Globus pallidus (tissue), 1 donor: ENCODE results near the gene SHTN1.

Experiments used
- DNase-seq: peaks from one replicate; pipeline ENCODE4 v3.0.0-alpha.2; 2015; ENCODE audit warnings: low spot score

Gene SHTN1, protein sequence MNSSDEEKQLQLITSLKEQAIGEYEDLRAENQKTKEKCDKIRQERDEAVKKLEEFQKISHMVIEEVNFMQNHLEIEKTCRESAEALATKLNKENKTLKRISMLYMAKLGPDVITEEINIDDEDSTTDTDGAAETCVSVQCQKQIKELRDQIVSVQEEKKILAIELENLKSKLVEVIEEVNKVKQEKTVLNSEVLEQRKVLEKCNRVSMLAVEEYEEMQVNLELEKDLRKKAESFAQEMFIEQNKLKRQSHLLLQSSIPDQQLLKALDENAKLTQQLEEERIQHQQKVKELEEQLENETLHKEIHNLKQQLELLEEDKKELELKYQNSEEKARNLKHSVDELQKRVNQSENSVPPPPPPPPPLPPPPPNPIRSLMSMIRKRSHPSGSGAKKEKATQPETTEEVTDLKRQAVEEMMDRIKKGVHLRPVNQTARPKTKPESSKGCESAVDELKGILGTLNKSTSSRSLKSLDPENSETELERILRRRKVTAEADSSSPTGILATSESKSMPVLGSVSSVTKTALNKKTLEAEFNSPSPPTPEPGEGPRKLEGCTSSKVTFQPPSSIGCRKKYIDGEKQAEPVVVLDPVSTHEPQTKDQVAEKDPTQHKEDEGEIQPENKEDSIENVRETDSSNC

DNA sequence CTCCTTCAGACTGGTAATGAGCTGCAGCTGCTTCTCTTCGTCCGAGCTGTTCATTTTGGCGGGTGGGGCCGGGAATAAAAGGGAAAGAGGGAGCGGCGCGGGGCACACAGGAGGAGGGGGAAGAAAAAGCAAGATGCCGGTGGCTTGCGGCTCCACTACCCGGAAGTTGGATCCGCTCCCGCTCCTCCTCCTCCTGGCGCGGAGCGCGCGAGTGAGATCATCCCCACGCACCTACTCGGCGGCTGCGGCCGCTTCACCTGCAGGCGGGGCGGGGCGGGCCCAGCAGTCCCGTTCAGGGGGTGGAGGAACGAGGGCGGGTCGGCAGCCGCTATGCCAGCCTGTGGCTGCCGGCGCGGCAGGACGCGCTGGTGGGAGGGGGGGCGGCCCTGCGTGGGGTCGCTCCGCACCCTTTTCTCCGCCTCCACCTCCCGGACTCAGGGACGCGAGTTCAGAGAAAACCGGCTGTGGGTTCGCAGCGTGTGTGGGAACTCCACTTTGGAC is at the start of gene SHTN1:
Gene SHTN1, minus strand, starts transcription at position 162 of the 501 bp plus-strand sequence. Its CDS starts 108 bp downstream, at position 54.
- DNase-seq = peak; percentile 82

DNA sequence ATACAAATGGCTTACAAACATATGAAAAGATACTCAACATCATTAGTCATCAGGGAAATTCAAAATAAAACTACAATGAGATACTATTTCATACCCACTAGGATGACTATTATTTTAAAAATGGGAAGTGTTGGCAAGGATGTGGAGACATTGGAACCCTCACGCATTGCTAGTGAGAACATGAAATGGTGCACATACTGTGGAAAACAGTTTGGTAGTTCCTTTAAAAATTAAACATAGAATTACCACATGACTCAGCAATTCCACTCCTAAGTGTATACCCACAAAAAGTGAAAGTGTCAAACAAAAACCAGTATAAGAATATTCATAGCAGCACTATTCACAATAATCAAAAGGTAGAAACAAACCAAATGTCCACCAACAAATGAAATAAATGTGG is 48.5 kb upstream of the SHTN1 start:
- no peak for DNase-seq

DNA sequence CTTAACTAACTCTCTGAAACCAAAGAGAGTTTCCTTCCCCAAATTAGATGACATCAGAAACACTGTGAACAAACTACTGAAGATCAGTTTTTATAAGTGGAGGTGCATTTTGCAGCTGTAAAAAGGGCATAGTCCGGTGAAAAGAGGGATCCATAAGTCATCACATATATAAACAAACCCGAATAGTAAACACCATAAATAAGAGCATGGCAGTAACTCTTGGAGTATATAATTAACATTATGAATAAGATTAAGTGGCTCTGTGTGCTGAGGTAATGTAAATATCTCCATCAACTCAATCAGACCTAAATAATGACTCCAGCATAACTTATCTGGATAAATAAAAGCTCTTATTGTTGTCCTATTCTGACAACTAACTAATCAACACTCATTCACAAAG is 43.0 kb upstream of the SHTN1 start:
- no peak for DNase-seq

DNA sequence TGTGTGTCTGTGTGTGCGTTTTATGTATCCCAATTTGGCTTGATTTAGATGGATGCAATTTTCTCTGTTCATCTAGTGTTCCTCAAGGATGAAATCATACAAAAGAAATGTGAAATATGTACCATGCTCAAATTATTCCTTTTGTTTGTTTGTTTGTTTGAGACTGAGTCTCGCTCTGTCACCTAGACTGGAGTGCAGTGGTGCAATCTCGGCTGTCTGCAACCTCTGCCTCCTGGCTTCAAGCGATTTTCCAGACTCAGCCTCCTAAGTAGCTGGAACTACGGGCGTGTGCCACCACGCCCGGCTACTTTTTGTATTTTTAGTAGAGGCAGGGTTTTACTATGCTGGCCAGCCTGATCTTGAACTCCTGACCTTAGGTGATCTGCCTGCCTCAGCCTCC is 11.3 kb upstream of the SHTN1 start:
- DNase-seq = no peak

DNA sequence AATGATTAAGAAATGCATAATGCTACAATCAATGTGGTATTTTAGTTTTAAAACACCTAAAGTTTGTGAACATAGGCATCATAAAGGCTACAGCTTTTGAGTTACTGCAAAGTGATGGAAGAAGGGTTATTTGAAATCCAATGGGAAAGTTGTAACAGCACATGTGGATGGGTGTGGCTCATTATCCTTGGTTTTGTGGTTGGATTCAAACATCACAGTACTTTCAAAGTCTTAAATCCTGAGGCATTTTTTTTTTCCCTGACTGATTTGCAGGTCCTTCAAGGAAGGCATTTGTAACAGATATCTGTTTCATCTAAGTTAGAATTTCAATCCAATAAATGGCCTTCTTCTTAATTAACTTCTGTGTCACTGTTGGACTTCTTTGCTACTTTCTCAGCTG is 9.8 kb upstream of the SHTN1 start:
- DNase-seq = no peak

DNA sequence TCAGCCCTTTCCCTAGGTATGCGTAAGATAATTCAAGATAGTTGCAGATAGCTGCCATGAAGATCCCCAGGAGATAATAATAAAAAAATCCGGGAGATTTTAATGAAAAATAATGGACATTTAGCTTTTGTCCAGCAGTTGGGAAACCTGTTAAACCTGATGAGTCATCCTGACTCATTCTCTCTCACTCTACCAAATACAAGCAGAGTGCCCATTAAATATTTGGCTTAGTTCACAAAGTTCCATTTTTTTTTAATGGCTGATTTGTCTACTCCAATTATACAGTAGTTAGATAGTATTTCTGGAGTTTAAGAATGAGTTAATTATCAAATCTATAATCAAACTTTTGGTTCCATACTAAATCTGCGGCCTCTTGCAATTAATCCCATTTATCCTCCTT is 2.1 kb upstream of the SHTN1 start:
- no peak for DNase-seq

DNA sequence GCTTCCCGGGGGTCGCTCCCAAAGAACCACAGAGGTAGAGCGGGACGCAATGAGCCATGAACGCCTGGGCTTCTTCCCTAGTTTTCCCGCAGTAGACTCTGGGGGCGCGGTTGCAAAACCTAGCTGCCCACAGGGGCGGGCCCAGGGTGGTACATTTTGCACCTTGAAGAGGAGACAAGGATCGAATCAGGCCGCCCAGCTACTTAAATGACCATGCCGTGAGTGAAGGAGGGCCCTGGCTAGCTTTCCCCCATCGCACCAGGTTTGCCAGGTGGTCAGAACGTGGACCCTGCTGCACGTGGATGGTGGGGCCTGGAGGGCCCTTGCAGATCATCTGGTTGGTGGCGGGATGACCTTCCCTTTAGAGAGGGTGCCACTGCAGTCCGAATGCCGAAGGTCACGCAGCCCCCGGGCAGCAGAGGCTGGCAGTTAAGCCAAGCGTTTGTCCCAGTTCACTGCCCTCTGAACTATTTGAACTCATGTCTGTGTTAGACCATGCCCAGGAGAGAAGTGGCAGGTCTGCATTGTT is 604 bp upstream of the SHTN1 start:
- peak; percentile 73 for DNase-seq

DNA sequence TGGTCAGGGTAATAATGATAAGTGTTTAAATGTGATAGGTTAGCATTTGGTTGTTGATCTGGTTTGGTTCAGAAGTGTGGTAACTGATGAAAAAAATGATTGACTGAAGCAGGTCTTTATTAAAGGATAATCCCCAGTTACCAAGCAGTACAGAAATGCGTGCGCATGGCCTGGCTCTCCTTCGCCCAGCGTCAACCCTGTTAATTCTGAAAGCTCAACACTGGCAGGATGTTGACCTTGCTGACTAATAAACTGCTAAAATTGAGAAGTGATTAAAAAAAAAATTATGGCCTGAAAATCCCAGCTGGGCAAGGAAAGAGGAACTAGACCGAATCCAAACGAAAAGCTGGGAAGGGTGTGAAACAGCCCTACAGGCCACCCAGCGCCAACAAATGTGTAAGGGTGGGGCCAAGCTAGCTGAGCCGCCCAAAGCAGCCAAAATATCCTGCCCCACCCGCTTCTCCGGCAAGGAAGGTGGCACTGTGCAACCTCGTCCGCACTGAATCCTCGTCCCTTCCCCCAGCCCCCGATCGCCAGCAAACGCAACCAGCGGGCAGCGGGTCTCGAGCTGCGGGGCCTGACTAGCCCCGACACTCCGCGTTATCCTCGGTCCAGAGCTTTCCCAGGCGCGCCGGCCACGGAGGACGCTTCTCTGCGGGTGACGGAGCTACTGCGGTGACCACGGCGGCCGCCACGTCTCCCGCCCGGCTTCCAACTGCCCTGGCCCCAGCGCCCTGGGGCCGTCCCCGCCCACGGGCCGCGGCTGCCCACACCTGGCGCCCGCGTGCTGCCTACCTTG is 561 bp downstream of the SHTN1 start:
- DNase-seq = peak; percentile 58

DNA sequence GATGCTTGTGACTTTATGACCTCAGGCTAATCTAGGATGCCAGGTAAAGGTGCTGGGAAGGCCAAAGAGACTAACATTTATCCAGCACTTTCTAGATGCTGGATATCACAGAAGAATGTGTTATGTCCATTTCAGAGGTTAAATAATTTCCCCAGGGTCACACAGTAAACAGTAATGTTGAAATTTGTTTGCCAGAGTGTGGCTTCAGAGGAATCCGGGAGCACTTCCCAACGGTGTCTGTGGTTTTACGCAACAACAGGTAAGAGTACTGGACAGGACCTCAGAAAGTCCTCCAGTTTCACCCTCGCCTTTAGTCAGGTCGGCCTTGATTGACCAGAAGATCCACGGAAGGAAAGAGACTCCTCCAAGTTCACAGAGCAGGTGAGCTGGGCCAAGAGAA is 1.7 kb downstream of the SHTN1 start:
- DNase-seq = peak; percentile 42

DNA sequence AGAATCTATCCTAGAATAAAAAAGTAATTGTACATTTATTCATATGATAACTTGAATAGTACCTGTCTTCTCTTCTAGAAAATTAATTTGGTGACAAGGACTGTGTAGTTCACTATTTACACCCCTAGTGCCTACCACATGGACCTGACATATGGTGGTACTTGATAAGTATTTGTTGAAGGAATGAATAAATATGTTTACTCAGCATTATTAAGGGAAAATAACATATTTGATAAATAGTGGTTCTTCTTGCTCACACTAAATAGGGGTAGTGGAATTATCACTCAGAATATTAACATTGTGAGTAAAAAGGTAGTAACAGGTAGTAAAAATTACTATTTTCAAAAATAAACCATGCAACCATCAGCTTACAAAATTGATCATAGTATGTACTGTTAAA is 2.8 kb downstream of the SHTN1 start:
- DNase-seq = no peak

DNA sequence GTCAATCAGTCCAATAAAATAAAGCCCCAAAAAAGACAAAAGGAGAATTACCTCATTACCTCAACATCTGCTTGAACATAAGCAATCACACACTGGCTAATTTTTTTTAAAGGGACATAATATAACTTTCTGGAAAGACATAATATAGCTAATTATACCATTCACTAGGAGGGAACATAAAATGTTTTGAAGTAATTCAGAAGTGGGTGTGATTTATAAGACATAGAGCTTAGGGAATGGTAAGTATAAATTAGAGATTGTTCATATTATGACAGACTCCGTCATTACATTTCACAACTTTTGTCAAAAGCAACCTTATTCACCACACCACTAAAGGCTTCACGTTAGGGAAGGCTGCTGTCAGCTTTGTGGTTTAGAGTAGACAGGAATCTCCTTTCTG is 3.8 kb downstream of the SHTN1 start:
- DNase-seq = no peak

DNA sequence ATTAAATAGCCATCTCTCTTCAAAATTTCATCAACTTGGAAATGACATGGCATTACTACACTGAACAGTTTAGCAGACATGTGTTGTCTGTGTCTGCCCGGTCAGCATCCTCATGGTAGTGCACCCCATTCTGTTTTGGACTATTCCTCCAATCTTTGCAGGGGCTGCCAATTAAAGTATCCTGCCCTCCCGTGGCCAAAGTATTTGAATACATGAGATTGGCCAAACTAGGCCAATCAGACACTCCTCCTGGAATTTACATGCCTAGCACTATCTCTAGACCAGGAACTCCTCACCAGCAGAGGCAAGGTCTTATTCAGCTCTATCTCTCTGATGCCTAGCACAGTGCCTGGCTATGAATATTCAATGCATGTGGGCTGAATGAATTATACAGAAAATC is 4.4 kb downstream of the SHTN1 start:
- peak; percentile 81 for DNase-seq

DNA sequence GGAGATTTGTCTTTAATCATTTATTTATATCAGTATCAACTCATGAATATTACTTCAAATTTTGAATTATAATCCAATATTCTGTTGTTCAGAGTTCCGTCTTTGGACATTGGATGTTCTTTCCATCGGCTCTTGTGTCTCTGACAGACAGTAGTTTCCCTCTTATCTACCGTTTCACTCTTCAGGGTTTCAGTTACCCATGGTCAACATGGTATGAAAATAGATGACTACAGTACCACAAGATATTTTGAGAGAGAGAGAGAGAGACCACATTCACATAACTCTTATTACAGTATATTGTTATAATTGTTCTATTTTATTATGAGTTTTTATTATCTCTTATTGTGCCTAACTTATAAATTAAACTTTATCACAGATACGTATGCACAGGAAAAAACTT is 6.8 kb downstream of the SHTN1 start:
- DNase-seq = no peak

DNA sequence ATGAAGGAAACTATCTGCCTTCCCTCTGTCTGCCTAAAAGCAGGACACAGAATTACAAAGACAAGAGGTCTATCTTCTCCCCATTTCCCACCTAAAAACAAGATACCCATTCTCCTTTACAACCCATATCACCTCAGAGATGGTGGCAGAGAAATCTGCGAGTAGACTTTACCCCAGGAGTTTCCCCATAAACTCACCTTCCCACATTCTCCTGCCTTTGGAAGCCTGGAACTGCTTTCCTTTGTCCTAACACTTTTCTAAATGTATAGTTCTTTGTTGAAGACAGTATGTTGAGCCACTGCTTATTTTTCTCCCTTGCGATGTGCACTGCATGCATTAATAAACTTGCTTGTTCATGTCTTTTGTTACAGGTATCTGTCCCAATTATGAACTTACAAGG is 8.0 kb downstream of the SHTN1 start:
- DNase-seq = no peak

DNA sequence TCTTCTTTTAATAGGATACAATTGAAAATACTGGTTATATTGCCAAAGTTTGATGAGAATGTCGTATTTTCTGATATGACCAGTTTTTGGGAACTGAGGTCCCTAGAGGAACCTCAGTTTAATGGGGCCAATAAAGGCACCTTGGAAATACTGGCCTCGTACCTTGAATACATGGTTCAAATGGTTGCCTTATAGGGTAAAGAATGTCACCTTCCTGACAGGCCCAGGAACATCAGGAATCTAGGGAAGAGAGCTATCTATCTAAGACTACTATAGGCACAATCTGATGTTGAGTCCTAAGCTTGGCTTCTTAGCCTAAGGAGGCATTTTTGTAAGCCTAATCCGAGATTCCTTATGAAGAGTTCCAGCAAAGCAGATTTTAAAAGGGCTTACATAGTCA is 9.3 kb downstream of the SHTN1 start:
- no peak for DNase-seq

DNA sequence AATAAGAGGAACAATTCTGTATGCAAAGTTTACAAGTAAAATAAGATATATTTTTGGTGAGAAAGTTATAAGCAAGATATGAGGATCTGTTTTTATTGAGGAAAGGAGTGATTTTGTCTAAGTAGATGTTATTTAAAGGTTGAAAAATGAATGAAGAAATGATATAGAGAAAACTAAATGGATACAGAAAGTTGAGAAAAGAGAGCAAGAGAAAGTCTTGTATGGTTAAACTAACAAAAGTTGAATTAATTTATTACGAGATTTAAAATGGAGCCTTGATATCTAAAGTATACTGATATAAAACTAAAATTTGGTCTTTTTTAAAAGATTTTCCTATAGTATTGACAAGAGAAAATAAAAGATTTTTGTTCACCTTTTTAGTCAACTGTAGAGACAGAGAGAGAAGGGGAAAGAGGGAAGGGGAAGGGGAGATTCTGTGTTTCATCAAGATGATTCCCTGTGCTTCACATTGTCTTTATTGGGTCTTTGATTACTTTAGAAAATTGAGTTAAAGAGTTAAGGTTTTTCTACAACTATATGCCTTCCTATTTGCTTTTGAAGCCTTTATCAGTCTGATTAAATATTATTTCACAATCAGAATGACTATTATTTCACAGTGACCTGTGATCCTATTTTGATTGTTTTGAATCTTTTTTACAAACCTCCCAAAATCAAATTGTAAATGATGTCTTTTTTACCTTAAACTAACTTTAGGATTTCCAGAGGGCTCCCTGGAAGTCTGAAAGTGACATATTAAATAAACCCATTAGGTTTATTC is 10.7 kb downstream of the SHTN1 start:
- no peak for DNase-seq

DNA sequence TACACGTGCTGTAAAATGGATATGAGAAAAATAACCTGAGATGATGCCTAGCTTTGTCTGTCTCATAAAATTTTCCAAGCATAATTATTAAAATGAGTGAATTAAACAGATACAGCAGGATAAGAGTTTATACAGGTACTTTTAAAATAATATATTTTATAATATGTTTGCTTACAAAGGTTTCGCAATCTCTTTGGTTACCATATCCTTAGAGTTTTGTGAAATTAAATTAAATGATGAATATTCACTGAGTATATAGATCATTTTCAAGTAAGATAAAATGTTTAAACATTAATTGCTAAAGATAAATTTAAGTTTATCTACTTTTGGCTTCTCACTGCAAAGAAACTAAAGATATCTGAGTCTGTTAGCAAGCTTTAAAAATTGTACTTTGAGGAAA is 11.4 kb downstream of the SHTN1 start:
- DNase-seq = no peak

DNA sequence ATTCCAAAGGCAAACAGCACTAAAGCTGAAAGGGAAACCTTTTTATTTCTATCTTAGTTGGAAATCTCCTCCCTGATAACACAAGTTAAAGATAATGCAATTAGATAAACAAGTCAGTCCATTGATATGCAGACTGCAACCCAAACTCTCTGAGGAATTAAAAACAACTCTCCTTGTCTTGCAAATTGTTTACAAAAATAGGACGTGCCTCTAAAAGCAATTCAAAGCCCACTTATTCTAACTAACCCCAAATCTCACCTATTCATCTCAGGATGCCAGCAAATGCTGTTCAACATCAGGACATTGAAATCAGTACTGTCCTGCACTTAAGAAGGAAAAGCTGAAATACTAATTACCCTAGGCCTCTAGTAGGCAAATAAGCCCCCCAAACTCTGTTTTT is 12.8 kb downstream of the SHTN1 start:
- DNase-seq = no peak

DNA sequence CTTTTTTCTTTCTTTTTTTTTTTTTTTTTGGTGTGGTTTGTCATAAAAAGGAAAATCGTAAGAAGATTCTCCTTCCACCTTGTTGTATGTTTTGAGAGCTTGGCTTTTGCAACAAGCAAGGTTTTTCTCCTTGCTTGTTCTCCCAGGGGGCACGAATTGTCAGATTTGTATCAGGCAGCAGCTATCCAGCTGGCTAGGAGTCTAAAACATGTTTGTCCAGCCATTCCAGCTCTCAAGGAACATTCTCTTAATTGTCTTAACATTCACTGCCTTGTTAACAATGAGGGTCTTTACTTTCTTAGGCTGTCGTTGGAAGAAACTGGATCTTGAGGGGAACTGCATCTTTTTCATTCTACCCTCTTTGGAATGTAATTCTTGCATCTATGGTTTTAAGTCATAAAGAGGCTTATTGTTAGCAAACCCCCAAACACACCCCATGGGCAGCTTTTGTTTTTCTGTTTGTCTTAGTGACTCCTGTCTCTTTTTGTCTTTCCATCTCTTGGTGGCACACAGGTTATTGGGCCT is 14.6 kb downstream of the SHTN1 start:
- DNase-seq = no peak

DNA sequence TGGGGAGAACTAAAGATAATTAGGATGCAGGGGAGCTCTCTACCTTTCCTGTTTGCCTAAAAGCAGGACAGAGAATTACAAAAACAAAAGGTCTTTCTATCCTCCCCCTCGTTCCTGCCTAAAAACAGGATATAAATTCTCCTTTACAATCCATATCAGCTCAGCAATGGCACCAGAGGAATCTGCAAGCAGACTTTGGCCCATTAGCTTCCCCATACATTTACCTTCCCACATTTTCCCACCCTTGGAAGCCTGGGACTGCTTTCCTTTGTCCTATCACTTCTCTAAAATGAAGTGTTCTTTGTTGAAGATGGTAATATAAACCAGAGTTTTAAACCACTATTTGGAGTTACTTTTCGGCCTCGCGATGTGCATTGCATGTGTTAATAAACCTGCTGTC is 15.5 kb downstream of the SHTN1 start:
- no peak for DNase-seq

DNA sequence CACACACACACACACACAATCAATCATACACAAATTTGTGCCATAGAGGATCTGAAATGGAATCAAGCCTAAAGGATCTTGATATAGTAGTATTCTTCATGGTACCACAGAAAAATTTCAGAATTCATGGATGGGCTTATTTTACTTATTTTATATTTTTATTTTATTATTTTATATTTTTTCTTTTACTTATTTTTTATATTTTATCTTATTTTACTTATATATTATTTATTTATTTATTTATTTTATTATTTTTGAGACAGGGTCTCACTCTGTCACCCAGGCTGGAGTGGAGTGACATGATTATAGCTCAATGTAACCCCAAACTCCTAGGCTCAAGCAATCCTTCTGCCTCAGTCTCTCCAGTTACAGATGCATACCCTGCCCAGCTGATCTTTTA is 16.7 kb downstream of the SHTN1 start:
- DNase-seq = no peak

DNA sequence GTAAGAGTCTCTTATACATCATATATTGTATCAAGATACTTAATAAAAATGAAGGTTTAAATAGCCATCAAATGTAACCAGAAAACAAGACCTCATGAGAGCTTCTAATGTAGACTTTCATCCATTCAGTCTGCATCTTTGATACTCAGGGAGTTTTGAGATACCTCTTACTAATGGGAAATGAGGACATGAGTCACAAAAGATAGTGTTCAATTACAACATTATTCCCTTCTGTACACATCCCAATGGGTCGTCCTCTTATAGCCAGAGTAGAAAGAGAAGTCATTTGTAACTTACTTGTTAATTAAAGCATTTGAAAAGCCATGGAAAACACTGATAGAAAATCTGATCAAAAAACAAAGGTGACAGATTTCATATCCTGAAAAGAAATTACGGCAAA is 19.4 kb downstream of the SHTN1 start:
- DNase-seq = no peak
